ENCODE results near the gene KAZN. TPM values are rescaled to one million over a fixed set of nuclear protein-coding genes. Genes with fewer than 3 reads are reported as not detected.

KAZN gene
- total and polyA plus RNA-seq, 11 donors, result 0.65 to 6.5 (median 2.3) TPM

- Histone ChIP-seq H3K27ac (no peak overlapping the region), H3K4me1 (no peaks in the 10 kb centered on the region), H3K4me3 (no peak overlapping the region), H3K9me3 (no peaks in the 10 kb centered on the region), H3K36me3 (no peaks in the 10 kb centered on the region), H3K27me3 (peaks cover 0 to 8% (median 0%) of the 10 kb centered on the region in 9 donors)
- TF ChIP-seq CTCF (IDR thresholded peaks at IDR 0.05) (no peak), POLR2A (IDR thresholded peaks at IDR 0.05) (no peak)
- 69 to 76% (median 72%) methylated on average over 7 of the region's 7 CpGs for WGBS, 4 donors
- no peak for ATAC-seq
- intact Hi-C loops (cut with DNase I), result no loop called here
- no peak for DNase-seq
Observed at GRCh38 chr1:14655385-14655784, 56.9 kb downstream of the KAZN start.

GRCh38 chr1:14656384-14656937 lies 58.0 kb downstream of the KAZN start:
- no peak for DNase-seq
- Histone ChIP-seq H3K27ac (no peak overlapping the region), H3K9me3 (no peaks in the 10 kb centered on the region), H3K27me3 (peaks cover 0 to 8% (median 0%) of the 10 kb centered on the region in 9 donors), H3K4me3 (no peak overlapping the region), H3K4me1 (peaks cover 0 to under 1% (median 0%) of the 10 kb centered on the region in 12 donors), H3K36me3 (no peaks in the 10 kb centered on the region)
- no peak for ATAC-seq
- TF ChIP-seq CTCF (IDR thresholded peaks at IDR 0.05), result no peak
- TF ChIP-seq POLR2A (IDR thresholded peaks at IDR 0.05), result no peak
- 80 to 87% (median 85%) methylated on average over 13 of the region's 13 CpGs for WGBS, 4 donors
- intact Hi-C loops (cut with DNase I), result no loop called here

DNA sequence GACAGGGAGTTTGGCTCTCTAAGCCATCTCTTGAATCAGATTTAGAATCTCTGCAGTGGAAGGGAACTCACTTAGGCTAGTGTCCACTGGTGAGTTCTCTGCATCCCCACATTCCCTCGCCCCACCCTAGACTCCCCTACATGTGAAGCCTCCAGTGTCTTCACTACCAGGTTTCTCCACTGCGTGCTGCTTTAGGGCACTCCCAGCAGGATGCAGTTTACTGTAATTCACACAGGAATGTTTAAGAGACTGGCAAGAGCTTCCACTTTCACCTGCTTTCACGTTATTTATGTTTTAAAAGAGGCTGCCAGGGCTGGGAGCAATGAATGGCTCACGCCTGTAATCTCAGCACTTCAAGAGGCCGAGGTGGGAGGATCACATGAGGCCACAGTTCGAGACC lies 60.2 kb downstream of the KAZN start:
- intact Hi-C loops (cut with DNase I), result no loop called here
- ATAC-seq (no peak), DNase-seq (no peak)
- Histone ChIP-seq H3K4me1 (peaks cover 0 to 4% (median 0%) of the 10 kb centered on the region in 12 donors), H3K27ac (no peak overlapping the region), H3K27me3 (peaks cover 0 to 21% (median 0%) of the 10 kb centered on the region in 9 donors), H3K4me3 (no peak overlapping the region), H3K9me3 (no peaks in the 10 kb centered on the region), H3K36me3 (no peaks in the 10 kb centered on the region)
- TF ChIP-seq POLR2A (IDR thresholded peaks at IDR 0.05), result no peak
- TF ChIP-seq CTCF (IDR thresholded peaks at IDR 0.05), result no peak
- 73 to 83% (median 80%) methylated on average over 6 of the region's 6 CpGs for WGBS, 4 donors

- no peaks in the 10 kb centered on the region for H3K36me3 ChIP-seq
- no peak for TF ChIP-seq CTCF (IDR thresholded peaks at IDR 0.05)
- no peak for TF ChIP-seq POLR2A (IDR thresholded peaks at IDR 0.05)
- peaks cover 0 to 4% (median 0%) of the 10 kb centered on the region in 12 donors for H3K4me1 ChIP-seq
- ATAC-seq, result no peak
- intact Hi-C loops (cut with DNase I), result no loop called here
- WGBS, 4 donors, result 67 to 77% (median 72%) methylated on average over 11 of the region's 11 CpGs
- no peaks in the 10 kb centered on the region for H3K9me3 ChIP-seq
- H3K4me3 ChIP-seq, result no peak overlapping the region
- H3K27me3 ChIP-seq, result peaks cover 0 to 23% (median 0%) of the 10 kb centered on the region in 9 donors
- no peak for DNase-seq
- H3K27ac ChIP-seq, result no peak overlapping the region
Observed at GRCh38 chr1:14659913-14660312, 61.4 kb downstream of the KAZN start.
